Liver (tissue), 3 donors: ENCODE results near the gene AJAP1.

Source experiments
- EGR1 ChIP-seq, 2 donors: IDR thresholded peaks; 2 replicates each; pipeline ENCODE4 v1.6.1; 2016 to 2018; ENCODE audit warnings: antibody characterized with exemption in 2 of 2, low read depth in 2 of 2
- RAD21 ChIP-seq, 2 donors: IDR thresholded peaks; 2 replicates each; pipeline ENCODE4 v1.6.1; 2016; ENCODE audit warnings: antibody characterized with exemption in 2 of 2, mild to moderate bottlenecking in 2 of 2
- TAF1 ChIP-seq: conservative IDR thresholded peaks from 2 replicates; pipeline ENCODE4 v1.6.1; 2016; ENCODE audit warnings: antibody characterized with exemption, mild to moderate bottlenecking
- TF ChIP-seq, protein P1 (sequence below): IDR thresholded peaks from 2 replicates; pipeline ENCODE4 v1.6.1; 2016; ENCODE audit warnings: antibody characterized with exemption, mild to moderate bottlenecking
- TF ChIP-seq, protein P2 (sequence below): fragments of 150-350 bp; IDR thresholded peaks from 2 replicates; pipeline ENCODE4 v1.5.1; 2017; ENCODE audit warnings: improper control_type of control experiment, low read depth, low read length; ENCODE audit not compliant: missing input control
- TF ChIP-seq, protein P3 (sequence below): IDR thresholded peaks from 2 replicates; pipeline ENCODE4 v1.6.1; 2016; ENCODE audit warnings: antibody characterized with exemption
- donor health status: healthy.
- donor health status: healthy.

DNA sequence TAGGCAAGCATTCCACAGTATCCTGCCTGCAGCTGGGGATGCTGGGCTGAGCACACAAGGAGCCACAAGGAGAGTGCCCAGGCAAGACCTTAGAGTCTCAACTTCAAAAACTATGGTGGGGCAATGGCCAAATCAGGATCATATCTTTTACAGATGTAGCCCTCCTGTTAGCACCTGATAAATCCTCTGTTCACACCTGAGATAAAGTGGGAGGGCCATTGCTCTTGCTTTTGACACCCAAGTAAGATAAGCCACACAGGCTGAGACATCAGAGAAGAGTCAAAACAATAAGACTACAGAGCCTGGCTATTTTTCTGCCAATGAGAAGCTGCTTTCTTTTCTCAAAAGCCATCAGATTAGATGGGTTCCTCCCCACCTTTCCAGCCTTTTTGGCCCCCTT lies 148.9 kb downstream of the AJAP1 start:
- TF ChIP-seq, protein P1, sequence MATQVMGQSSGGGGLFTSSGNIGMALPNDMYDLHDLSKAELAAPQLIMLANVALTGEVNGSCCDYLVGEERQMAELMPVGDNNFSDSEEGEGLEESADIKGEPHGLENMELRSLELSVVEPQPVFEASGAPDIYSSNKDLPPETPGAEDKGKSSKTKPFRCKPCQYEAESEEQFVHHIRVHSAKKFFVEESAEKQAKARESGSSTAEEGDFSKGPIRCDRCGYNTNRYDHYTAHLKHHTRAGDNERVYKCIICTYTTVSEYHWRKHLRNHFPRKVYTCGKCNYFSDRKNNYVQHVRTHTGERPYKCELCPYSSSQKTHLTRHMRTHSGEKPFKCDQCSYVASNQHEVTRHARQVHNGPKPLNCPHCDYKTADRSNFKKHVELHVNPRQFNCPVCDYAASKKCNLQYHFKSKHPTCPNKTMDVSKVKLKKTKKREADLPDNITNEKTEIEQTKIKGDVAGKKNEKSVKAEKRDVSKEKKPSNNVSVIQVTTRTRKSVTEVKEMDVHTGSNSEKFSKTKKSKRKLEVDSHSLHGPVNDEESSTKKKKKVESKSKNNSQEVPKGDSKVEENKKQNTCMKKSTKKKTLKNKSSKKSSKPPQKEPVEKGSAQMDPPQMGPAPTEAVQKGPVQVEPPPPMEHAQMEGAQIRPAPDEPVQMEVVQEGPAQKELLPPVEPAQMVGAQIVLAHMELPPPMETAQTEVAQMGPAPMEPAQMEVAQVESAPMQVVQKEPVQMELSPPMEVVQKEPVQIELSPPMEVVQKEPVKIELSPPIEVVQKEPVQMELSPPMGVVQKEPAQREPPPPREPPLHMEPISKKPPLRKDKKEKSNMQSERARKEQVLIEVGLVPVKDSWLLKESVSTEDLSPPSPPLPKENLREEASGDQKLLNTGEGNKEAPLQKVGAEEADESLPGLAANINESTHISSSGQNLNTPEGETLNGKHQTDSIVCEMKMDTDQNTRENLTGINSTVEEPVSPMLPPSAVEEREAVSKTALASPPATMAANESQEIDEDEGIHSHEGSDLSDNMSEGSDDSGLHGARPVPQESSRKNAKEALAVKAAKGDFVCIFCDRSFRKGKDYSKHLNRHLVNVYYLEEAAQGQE: no peak
- TF ChIP-seq, protein P2, sequence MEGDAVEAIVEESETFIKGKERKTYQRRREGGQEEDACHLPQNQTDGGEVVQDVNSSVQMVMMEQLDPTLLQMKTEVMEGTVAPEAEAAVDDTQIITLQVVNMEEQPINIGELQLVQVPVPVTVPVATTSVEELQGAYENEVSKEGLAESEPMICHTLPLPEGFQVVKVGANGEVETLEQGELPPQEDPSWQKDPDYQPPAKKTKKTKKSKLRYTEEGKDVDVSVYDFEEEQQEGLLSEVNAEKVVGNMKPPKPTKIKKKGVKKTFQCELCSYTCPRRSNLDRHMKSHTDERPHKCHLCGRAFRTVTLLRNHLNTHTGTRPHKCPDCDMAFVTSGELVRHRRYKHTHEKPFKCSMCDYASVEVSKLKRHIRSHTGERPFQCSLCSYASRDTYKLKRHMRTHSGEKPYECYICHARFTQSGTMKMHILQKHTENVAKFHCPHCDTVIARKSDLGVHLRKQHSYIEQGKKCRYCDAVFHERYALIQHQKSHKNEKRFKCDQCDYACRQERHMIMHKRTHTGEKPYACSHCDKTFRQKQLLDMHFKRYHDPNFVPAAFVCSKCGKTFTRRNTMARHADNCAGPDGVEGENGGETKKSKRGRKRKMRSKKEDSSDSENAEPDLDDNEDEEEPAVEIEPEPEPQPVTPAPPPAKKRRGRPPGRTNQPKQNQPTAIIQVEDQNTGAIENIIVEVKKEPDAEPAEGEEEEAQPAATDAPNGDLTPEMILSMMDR: no peak
- TF ChIP-seq TAF1: no peak
- no peak for TF ChIP-seq RAD21 (IDR thresholded peaks at IDR 0.05)
- TF ChIP-seq, protein P3, sequence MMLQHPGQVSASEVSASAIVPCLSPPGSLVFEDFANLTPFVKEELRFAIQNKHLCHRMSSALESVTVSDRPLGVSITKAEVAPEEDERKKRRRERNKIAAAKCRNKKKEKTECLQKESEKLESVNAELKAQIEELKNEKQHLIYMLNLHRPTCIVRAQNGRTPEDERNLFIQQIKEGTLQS: no peak
- TF ChIP-seq EGR1 (IDR thresholded peaks at IDR 0.05; ENCODE audit: low read depth in 2 of 2): no peak
